Urothelium cell line (cell line): ENCODE measurements around the gene UBE2I.
"Not testable (repeated sequence)": the region's sequence is repeated elsewhere in the genome, so short reads cannot be mapped to it uniquely, and the experiment has no call there.

Experiments used
- DNase-seq: peaks from one replicate; pipeline ENCODE4 v3.0.0; 2011; ENCODE audit warnings: low spot score, mixed read lengths
- FAIRE-seq: peaks from 2 replicates; lab custom pipeline; 2011; peaks lifted over from hg19 to GRCh38; lab: Jason Lieb, UNC

The UBE2I gene

GRCh38 chr16:1328136-1328535, 18.7 kb downstream of the UBE2I start:
- not testable (repeated sequence) for FAIRE-seq, DNase-seq

- DNase-seq, FAIRE-seq: not testable (repeated sequence)
Measured at GRCh38 chr16:1328961-1329360, 19.5 kb downstream of the UBE2I start.

GRCh38 chr16:1330260-1330914, 21.0 kb downstream of the UBE2I start:
- DNase-seq, result no peak

GRCh38 chr16:1330931-1331711, 21.7 kb downstream of the UBE2I start:
- no peak for DNase-seq
- no peak for FAIRE-seq

More at GRCh38 chr16:1330260-1330914, 21.0 kb downstream of the UBE2I start:
- no peak for FAIRE-seq

- DNase-seq (peak; percentile 87), FAIRE-seq (no peak)
Measured at GRCh38 chr16:1331712-1332617, 22.5 kb downstream of the UBE2I start.

- DNase-seq, result no peak
- no peak for FAIRE-seq
Measured at GRCh38 chr16:1332618-1333148, 23.2 kb downstream of the UBE2I start.

- FAIRE-seq, result no peak
- peak; percentile 86 for DNase-seq
Measured at GRCh38 chr16:1333149-1333812, 23.8 kb downstream of the UBE2I start, which contains the start of gene BAIAP3. BAIAP3 (plus strand) TSS chr16:1333645; CDS start chr16:1338550, 4,905 bp downstream.

GRCh38 chr16:1333854-1334700, 24.6 kb downstream of the UBE2I start:
- DNase-seq (no peak), FAIRE-seq (no peak)

GRCh38 chr16:1334739-1335138, 25.3 kb downstream of the UBE2I start:
- DNase-seq, result no peak
- FAIRE-seq, result no peak

- FAIRE-seq, result no peak
Measured at GRCh38 chr16:1335211-1335971, 26.0 kb downstream of the UBE2I start.

GRCh38 chr16:1335996-1336395, 26.6 kb downstream of the UBE2I start:
- DNase-seq, result no peak
- FAIRE-seq, result no peak

More at GRCh38 chr16:1335211-1335971, 26.0 kb downstream of the UBE2I start:
- DNase-seq, result no peak

GRCh38 chr16:1336619-1337018, 27.2 kb downstream of the UBE2I start:
- FAIRE-seq (no peak), DNase-seq (no peak)

- FAIRE-seq (no peak), DNase-seq (no peak)
Measured at GRCh38 chr16:1337486-1337885, 28.1 kb downstream of the UBE2I start.

- no peak for FAIRE-seq
- DNase-seq, result peak; percentile 44
Measured at GRCh38 chr16:1338119-1338730, 28.8 kb downstream of the UBE2I start.

GRCh38 chr16:1338855-1339675, 29.6 kb downstream of the UBE2I start:
- FAIRE-seq (no peak), DNase-seq (no peak)

- DNase-seq (no peak), FAIRE-seq (no peak)
Measured at GRCh38 chr16:1340730-1341494, 31.5 kb downstream of the UBE2I start.
